HEK293 (cell line): Measurements from ENCODE around the gene SEMA3F.

Experiments used
- BCL11A ChIP-seq: fragments of 450-650 bp; formaldehyde crosslinking; IDR thresholded peaks from 2 replicates; pipeline ENCODE4 v1.5.1; 2016; ENCODE audit warnings: low read depth, missing biosample characterization, missing genetic modification characterization
- CTCF ChIP-seq: fragments of 450-650 bp; formaldehyde crosslinking; IDR thresholded peaks from 2 replicates; pipeline ENCODE4 v1.5.1; 2016; ENCODE audit warnings: missing biosample characterization, missing genetic modification characterization
- KLF9 ChIP-seq: fragments of 450-650 bp; formaldehyde crosslinking; IDR thresholded peaks from 2 replicates; pipeline ENCODE4 v1.5.1; 2016; ENCODE audit warnings: missing biosample characterization, missing genetic modification characterization, low read depth
- PBX3 ChIP-seq: sonication (generic); formaldehyde crosslinking; IDR thresholded peaks from 2 replicates; pipeline ENCODE4 v1.8.1; 2022; ENCODE audit warnings: mild to moderate bottlenecking, moderate library complexity, missing genetic modification reagents
- REST ChIP-seq: fragments of 450-650 bp; formaldehyde crosslinking; IDR thresholded peaks from 2 replicates; pipeline ENCODE4 v1.5.1; 2016; ENCODE audit warnings: missing biosample characterization, missing genetic modification characterization
- ZBTB7A ChIP-seq: fragments of 450-650 bp; formaldehyde crosslinking; IDR thresholded peaks from 2 replicates; pipeline ENCODE4 v1.5.1; 2016; ENCODE audit warnings: low read depth, missing biosample characterization, missing genetic modification characterization
- ZEB2 ChIP-seq: fragments of 450-650 bp; formaldehyde crosslinking; IDR thresholded peaks from 2 replicates; pipeline ENCODE4 v1.5.1; 2016; ENCODE audit warnings: missing biosample characterization, missing genetic modification characterization
- ZNF157 ChIP-seq: fragments of 450-650 bp; formaldehyde crosslinking; IDR thresholded peaks from 2 replicates; pipeline ENCODE4 v1.5.1; 2016; ENCODE audit warnings: missing biosample characterization, missing genetic modification characterization
- ZNF239 ChIP-seq: fragments of 450-650 bp; formaldehyde crosslinking; IDR thresholded peaks from 2 replicates; pipeline ENCODE4 v1.5.1; 2016; ENCODE audit warnings: missing biosample characterization, missing genetic modification characterization
- ZNF433 ChIP-seq: fragments of 450-650 bp; formaldehyde crosslinking; IDR thresholded peaks from 2 replicates; pipeline ENCODE4 v1.5.1; 2016; ENCODE audit warnings: missing biosample characterization, missing genetic modification characterization, low read depth
- ZNF48 ChIP-seq: fragments of 450-650 bp; formaldehyde crosslinking; IDR thresholded peaks from 2 replicates; pipeline ENCODE4 v1.5.1; 2016; ENCODE audit warnings: missing biosample characterization, missing genetic modification characterization
- ZNF747 ChIP-seq: fragments of 450-650 bp; formaldehyde crosslinking; IDR thresholded peaks from 2 replicates; pipeline ENCODE4 v1.5.1; 2016; ENCODE audit warnings: missing biosample characterization, missing genetic modification characterization
- TF ChIP-seq, protein P1 (sequence below): fragments of 450-650 bp; formaldehyde crosslinking; IDR thresholded peaks from 2 replicates; pipeline ENCODE4 v1.5.1; 2016; ENCODE audit warnings: missing biosample characterization, missing genetic modification characterization
- TF ChIP-seq, protein P2 (sequence below): fragments of 450-650 bp; formaldehyde crosslinking; IDR thresholded peaks from 2 replicates; pipeline ENCODE4 v1.5.1; 2016; ENCODE audit warnings: missing biosample characterization, missing genetic modification characterization

GRCh38 chr3:50154840-50155490 lies at the start of gene SEMA3F:
- no peak for TF ChIP-seq ZEB2 (tag by site-specific recombination)
- TF ChIP-seq, protein P1, sequence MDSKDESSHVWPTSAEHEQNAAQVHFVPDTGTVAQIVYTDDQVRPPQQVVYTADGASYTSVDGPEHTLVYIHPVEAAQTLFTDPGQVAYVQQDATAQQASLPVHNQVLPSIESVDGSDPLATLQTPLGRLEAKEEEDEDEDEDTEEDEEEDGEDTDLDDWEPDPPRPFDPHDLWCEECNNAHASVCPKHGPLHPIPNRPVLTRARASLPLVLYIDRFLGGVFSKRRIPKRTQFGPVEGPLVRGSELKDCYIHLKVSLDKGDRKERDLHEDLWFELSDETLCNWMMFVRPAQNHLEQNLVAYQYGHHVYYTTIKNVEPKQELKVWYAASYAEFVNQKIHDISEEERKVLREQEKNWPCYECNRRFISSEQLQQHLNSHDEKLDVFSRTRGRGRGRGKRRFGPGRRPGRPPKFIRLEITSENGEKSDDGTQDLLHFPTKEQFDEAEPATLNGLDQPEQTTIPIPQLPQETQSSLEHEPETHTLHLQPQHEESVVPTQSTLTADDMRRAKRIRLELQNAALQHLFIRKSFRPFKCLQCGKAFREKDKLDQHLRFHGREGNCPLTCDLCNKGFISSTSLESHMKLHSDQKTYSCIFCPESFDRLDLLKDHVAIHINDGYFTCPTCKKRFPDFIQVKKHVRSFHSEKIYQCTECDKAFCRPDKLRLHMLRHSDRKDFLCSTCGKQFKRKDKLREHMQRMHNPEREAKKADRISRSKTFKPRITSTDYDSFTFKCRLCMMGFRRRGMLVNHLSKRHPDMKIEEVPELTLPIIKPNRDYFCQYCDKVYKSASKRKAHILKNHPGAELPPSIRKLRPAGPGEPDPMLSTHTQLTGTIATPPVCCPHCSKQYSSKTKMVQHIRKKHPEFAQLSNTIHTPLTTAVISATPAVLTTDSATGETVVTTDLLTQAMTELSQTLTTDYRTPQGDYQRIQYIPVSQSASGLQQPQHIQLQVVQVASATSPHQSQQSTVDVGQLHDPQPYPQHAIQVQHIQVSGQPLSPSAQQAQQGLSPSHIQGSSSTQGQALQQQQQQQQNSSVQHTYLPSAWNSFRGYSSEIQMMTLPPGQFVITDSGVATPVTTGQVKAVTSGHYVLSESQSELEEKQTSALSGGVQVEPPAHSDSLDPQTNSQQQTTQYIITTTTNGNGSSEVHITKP (tag by site-specific recombination), result no peak
- no peak for TF ChIP-seq CTCF
- no peak for TF ChIP-seq ZNF48 (tag by site-specific recombination)
- TF ChIP-seq ZBTB7A (tag by site-specific recombination), result no peak
- TF ChIP-seq ZNF433 (tag by site-specific recombination), result no peak
- TF ChIP-seq KLF9 (tag by site-specific recombination), result no peak
- TF ChIP-seq, protein P2, sequence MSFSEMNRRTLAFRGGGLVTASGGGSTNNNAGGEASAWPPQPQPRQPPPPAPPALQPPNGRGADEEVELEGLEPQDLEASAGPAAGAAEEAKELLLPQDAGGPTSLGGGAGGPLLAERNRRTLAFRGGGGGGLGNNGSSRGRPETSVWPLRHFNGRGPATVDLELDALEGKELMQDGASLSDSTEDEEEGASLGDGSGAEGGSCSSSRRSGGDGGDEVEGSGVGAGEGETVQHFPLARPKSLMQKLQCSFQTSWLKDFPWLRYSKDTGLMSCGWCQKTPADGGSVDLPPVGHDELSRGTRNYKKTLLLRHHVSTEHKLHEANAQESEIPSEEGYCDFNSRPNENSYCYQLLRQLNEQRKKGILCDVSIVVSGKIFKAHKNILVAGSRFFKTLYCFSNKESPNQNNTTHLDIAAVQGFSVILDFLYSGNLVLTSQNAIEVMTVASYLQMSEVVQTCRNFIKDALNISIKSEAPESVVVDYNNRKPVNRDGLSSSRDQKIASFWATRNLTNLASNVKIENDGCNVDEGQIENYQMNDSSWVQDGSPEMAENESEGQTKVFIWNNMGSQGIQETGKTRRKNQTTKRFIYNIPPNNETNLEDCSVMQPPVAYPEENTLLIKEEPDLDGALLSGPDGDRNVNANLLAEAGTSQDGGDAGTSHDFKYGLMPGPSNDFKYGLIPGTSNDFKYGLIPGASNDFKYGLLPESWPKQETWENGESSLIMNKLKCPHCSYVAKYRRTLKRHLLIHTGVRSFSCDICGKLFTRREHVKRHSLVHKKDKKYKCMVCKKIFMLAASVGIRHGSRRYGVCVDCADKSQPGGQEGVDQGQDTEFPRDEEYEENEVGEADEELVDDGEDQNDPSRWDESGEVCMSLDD (tag by site-specific recombination), result no peak
- no peak for TF ChIP-seq ZNF239 (tag by site-specific recombination)
- no peak for TF ChIP-seq BCL11A (tag by site-specific recombination)
- no peak for TF ChIP-seq ZNF747 (tag by site-specific recombination)
- TF ChIP-seq REST, result no peak
- no peak for TF ChIP-seq ZNF157 (tag by site-specific recombination)
- TF ChIP-seq PBX3 (CRISPR knock-in tag), result no peak
